WTC11 (cell line): ENCODE measurements around the gene CSNK1E.

ENCODE experiments used
- NFYB ChIP-seq: sonication (generic); formaldehyde crosslinking; conservative IDR thresholded peaks from 2 replicates; pipeline ENCODE4 v1.8.0; 2022; ENCODE audit warnings: low read depth, missing genetic modification reagents
- TF ChIP-seq, protein P1 (sequence below): fragments of 200-600 bp; IDR thresholded peaks from 2 replicates; pipeline ENCODE4 v1.8.0; 2022; ENCODE audit warnings: antibody characterized with exemption

GRCh38 chr22:38294193-38294592 lies 23.0 kb downstream of the CSNK1E start:
- TF ChIP-seq, protein P1, sequence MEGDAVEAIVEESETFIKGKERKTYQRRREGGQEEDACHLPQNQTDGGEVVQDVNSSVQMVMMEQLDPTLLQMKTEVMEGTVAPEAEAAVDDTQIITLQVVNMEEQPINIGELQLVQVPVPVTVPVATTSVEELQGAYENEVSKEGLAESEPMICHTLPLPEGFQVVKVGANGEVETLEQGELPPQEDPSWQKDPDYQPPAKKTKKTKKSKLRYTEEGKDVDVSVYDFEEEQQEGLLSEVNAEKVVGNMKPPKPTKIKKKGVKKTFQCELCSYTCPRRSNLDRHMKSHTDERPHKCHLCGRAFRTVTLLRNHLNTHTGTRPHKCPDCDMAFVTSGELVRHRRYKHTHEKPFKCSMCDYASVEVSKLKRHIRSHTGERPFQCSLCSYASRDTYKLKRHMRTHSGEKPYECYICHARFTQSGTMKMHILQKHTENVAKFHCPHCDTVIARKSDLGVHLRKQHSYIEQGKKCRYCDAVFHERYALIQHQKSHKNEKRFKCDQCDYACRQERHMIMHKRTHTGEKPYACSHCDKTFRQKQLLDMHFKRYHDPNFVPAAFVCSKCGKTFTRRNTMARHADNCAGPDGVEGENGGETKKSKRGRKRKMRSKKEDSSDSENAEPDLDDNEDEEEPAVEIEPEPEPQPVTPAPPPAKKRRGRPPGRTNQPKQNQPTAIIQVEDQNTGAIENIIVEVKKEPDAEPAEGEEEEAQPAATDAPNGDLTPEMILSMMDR: no peak
- no peak for TF ChIP-seq NFYB (CRISPR knock-in tag)
